ENCODE measurements around the gene UIMC1.

UIMC1 gene

DNA sequence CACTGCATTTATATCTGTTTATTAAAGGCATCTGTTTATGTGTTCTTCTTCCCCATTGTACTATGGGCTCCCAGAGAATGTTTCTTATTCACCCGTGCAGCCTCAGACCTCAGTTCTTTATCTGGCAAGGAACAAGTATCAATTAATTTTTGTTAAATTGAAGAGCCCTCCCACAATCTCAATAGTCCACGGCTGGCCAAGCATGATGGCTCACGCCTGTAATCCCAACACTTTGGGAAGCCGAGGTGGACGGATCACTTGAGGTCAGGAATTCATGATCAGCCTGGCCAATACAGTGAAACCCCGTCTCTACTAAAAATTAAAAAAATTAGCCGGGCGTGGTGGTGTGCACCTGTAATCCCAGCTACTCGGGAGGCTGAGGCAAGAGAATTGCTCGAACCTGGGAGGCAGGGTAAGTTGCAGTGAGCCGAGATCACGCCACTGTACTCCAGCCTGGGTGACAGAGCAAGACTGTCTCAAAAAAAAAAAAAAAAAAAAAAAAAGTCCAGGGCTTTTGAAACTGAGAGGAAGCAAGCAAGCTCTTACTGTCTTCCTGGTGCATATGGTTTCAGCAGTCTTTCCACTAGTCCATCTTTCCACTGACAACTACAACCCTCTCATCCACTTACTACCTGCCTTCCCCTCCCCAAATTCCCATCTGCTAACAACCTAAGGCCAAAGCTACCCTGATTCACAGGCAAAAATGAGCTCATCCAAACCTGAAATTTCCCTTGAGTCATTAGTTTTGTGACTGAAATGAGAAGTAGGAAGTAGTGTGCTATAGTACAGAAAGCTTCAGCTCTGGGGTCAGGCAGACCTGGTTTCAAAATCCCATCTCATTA lies 105.1 kb downstream of the UIMC1 start:
- DNase-seq = no peak

DNA sequence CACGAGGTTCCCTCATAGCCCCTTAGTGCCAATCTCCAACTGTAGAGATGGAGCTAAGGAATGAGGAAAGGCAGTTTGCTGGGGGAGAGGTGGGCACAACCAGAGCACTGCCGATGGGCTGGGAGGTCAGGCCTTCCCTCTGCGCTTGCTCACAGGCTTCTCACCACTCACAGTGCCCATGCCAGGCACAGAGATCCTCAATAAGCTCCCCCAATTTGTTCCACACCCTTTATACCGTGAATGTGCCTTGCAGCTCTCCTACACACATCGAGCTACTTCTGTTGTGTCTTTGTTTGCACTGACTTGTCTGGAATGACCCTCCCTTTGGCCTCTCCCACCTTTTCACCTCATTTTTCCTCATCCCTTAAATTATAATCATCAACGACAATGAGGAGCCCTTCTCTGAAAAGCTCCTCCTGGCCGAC lies 105.8 kb downstream of the UIMC1 start:
- no peak for DNase-seq

DNA sequence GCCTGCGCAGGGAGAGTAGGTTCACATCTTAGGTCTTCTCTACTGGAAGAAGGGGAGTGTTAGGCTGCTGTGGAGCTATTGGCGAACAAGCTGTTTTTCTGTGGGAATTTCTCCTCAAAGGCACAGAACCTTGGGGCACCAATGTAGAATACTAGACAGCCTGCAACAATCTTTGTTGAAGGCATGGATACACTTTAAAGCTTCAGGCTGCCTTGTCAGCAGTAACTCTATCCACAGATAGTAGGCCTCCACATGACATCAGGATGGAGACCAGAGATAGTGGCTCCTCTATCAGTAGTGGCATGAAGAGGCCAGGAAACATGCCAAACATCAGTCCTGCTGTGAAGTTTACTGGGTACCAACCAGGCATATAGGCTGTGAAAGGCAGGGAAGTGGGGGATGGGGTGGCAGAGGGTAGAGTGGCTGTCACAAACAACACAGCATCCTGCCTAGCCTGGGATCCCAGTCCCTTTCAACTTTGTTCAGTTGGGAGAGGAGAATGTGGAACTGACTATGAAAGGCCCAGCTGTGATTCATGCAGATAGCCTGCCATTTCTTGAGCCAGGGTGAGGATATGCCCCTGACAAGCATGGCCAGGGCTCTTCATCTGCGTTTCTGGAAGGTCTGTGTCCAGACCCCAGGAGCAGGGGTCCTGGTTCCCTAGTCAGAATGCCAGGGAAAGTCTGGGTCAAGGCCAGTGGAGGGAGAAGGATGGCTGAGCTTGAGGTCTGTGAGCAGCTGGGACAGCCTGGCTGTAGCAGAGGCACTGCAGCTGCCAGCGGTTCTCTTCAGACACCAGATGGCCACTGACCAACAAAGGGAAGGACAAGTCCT lies 106.4 kb downstream of the UIMC1 start:
- no peak for DNase-seq

DNA sequence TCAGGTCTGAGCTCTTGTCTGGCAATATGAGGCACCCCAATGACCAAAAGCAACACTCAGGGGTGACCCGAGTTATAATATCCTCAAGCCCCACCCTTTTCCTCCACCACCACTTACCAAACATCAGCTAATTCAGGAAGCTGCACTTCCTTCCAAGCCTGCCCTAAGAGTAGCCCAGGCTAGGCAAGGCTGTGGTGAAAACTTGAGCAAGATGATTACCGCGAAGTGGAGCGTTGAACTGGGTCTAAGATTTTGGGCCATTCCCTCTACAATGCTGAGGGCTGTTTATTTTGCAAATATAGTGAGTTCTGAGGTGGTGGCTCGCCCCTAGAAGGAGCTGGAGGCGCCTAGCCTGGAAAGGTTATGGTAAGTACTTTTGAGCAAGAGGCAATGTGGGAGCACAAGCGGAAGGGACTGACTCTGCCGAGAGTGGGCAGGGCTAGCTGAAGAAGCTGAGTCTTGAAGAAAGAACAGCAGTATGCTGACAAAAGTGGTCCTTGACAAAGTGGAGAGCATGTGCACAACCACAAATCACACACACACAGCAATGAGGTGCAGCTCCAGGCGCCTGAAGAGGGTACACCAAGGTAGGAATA lies 107.2 kb downstream of the UIMC1 start, which contains the start of gene HK3:
HK3 (minus strand) TSS at position 51 of the 596 bp plus-strand sequence. CDS start 3,187 bp downstream, outside the sequence.
- no peak for DNase-seq

DNA sequence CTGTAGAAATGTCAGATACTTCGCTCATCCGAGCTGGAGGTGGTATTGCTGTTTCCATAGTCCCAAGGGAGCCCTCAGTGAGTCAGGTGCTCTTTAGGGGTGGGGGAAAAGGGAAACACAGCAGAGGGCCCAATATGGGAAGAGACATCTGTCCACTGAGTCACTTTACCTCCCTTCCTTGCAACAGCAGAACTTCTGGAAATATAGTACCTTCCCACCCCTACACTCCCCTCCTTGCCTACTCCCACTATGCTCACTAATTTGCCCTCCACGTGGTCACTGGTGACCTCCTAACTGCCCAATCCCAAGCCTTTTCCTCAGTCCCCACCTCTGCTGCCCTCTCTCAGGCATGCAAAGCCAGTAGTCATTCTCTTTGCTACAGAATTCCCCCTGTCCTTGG lies 109.3 kb downstream of the UIMC1 start:
- DNase-seq = no peak

DNA sequence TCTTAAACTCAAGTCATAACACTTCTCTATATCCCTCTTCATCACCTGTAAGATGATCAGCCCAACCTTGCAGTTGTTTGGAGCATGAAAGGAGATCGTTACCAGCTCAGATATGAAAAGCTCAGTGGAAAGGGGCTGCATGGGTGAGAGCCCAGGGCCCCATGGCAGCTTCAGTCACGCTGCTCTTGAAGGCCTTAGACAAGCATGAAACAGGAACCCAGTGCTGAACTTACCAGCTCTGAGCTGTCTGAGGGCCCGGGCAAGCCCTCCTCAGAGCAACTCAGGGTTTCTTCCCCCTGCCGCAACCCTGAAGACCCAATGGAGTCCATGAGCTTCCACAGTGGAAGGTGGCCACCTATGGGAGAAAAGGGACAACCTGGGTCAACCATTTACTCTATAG lies 110.7 kb downstream of the UIMC1 start:
- no peak for DNase-seq

DNA sequence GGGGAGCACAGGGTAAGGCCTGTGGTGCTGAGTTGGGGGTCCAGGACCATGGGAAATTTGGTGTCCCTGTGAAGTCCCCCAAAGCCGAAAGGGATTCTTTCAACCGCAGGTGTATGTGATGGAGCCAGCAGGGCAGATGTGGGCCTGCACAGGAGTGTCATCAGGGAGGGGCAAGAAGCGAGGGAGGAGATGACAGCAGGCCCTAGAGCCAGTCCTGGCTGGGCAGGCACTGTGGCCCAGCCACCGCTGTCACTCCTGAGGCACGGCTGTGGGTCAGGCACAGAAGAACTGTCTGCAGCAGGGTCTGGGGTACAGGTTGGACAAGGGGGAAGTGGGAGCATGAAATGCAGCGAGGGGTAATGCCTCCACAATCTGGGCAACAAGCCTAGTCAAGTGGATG lies 112.3 kb downstream of the UIMC1 start:
- no peak for DNase-seq

DNA sequence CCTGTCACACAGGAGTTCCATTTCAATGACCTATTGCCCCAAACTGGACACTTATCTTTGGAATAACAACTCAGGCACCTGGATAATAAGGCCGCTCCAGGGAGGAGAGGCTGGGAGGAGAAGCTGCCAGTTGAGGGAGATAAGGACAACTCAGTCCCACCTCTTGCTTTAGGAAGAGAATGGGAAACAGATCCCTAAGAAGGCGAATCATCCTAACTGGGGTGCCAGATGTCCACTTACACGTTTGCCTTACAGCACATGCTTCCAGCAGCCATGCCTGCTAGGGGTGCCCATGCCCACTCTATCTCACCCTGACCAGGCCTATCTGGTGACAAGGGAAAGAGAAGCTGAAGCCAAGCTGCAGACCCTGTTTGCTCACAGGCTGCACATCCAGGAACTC lies 113.9 kb downstream of the UIMC1 start:
- no peak for DNase-seq

DNA sequence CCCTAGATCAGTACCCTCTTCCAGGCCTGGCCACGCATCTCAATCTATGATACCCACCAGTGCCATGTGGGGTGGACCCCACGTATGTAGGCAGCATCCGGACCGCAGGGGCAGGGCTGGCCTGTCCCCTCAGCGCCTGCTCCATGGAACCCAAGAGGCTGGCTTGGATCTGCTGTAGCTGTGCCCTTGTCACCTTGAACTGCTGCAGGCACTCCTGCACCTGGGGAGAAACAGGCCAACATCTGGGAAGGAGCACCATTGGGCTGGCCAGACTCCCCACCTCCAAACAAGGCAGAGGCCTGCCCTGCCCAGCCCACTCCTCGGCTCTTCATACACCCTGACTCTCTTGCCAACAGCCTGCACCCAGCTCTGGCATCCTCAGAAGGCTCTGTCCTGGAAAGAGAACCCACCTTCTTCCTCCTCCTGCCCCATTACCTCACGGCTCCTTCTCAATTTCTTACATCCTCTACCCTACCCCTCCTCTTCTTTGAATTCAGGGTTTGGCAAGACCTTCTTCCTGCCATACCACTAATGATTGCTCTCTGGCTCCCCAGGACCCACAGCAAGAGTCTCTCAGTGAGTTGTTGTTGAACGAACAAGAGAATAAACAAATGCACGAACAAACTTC lies 115.1 kb downstream of the UIMC1 start:
- DNase-seq = no peak

DNA sequence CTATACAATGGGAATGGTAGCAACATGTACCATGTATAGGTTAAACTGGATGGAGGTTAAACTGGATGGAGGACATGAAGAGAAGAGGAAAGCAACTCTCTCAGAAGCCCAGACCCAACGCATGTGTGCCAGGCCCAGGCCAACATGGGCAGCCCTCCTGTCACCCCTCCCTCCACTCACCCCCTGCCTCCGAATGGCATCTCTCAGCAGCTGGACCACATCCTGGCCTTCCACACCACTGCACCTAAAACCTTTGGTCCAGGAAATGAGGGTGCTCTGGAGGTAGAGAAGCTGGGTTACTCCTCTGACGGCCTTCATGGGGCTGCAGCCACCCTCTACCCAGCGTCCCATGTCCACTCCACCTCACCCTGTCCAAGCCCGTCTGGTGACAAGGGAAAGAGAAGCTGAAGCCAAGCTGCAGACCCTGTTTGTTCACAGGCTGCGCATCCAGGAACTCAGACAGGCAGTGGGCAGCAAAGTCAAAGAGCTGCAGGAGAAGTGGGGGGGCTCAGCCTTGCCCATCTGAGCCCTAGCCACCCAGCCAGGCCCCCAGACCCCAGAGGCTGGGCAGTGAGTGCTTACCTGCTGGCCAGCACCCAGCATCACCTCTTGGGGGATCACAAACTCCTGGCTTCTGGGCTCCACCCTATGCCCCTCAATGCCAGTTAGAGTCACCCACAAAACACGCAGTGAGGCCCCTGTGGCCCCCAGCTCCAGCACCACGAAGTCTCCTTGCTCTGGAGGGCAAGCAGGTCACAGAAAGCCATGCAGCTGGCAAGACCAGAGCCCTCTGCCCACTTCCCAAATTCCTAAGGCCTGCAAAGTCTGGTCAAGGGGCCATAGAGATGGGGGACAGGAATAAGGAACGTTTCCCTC lies 115.9 kb downstream of the UIMC1 start:
- no peak for DNase-seq

DNA sequence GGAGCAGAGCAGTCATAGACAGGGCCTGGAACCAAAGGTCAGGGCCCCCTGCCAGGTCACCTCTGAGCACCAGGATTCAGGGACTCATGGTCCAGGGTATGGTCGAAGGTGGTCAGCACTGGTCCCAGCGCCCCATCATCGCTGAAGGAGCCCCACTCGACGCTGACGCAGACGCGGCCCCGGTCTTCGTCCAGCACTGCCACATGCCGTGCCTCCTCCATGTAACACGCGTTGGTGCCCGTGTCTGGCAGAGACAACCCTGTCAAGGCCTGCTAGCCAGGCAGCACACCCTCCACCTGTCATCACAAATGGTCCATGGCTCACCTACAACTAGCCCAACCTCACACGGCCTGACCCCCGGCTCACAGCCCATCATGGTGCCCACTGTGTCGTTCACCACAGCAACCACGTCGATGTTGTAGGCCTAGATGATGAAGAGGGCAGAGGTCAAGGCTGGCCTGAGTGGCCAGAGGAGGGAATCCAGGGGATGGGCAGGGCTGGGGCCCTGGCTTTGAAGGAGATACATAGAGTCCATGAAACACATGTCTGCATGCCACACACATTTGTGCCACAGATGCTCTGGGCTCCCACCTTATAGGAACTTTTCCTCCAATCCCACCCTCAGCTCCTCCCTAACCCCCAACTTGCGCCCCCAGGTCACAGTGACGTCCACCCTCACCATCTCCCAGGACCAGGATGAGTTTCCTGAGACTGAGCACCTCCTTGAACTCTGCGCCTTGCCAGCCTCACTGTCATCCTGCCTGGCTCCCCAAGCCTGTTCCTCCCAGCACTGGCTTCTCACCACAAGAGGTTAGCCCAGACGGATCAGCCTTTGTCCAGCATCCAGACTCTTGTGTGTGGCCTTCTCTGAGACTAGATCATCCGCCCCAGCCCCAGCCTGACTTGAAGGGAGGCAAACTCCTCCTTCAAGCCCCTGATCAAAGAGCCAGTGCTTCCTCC lies 117.0 kb downstream of the UIMC1 start:
- DNase-seq = no peak

DNA sequence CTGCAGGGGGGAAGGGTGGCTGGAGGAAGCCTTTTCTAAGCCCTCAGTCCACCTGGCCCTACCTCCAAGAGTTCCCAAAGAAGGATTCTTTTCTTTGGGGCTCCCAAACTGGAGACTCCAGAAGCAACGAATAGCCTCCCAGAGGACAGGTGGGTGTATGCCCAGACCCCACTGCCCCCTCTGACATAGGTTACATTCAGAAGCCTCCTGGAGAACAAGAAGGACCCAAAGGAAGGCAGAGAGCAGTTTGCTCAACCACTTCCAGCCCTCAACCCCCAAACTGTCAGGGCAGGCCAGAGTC lies 117.8 kb downstream of the UIMC1 start:
- DNase-seq = no peak

DNA sequence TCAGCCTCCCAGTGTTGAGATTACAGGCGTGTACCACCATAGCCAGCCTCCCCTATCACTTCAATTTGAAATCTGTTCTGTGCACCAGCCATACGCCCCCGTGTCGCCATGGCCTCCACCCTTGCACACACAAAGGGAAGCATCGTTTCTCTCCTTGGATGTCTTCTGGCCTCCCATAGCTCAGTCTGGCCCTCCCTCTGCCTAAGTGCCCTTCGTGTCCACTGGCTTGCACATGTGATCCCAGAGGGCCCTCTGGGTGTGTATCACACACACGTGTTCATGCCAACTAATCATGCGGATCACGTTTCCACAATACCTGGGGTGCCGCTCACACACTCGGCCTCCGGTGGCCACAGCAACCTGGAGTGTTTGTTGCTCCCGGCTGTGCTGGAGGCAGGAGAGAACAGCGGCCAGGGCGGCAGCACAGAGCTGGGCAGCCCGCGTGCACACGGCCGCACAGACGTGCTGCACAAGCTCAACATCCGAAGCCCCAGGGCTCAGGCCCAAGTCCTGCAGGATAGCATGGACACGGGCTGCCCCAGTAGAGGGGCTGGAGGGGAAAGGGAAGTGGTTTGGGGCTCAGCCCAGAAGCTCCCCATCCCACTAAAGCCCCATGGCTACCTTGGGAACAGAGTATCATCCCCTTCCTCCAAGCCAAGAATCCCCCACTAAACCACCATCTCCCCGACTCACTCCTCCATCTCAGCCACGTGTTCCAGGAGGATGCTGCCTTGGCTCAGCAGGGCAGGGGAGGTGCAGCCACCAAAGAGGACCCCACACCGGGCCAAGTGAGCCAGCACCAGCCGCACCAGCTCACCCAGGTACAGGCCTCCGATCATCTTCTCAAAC lies 118.3 kb downstream of the UIMC1 start:
- DNase-seq = no peak

DNA sequence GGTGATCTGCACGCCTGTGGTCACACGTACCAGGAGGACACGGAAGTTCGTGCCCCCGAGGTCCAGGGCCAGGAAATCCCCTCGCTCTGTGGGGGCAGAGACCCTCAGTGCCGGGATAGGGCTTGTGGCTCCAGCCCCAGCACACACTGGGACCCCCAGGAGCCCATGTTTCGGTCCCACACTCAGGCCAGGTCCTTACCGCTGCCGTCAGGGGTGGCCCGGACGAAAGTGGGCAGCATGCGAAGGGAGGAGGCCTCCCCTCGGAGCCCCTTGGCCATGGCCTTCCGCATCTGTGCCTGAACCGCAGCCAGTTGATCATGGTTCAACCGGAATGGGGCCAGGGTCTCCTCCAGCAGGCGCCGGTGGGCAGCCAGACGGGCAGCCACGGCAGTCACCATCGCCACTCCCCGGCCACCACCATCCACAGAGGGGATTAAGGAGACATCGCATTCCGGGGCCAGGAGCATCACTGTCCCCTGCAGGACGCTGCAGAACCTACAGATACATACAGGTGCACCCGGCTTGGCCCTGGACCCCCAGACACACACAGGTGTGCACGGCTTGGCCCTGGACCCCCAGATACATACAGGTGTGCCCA lies 119.2 kb downstream of the UIMC1 start:
- DNase-seq = no peak

DNA sequence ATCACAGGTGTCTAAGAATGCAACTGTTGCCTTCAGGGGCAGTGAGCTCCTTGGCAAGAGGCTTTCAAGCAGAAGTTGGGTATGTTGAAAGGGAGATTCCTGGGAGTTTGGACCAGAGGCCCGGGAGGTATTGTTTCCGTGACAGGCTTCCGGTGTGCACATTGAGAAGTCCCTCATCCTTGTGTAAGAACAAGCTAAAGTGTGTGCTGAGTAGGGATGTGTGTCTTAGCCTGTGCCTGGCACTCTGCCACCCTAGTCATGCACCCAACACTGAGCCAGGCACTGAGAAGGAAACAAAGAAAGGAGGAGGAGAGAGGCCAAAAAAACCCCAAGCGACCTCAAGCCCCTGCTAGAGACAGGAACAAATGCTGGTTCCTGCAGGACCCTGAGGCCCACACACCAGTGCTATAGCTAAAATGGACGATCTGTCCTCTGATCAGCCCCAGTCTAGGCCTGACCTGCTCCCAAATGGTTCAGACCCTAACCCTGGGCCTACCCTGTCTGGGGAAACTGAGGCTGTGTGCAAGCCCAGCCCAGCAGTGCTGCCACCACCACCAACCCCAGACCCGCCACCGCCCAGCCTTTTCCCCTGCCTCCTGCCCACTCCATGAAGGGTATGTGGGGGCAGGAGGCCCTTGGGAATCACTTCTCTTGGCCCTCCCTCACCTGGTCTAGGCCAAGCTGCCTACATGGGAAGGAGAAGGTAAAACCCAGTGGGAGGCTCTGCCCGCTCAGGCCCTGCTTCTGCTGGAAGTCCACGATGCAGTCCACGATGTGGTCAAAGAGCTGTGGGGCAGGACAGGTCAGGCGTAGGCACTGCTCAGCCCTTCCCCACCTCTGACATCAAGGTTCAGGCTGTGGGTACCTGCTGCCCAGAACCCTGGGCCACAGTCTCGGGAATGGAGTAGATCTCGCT lies 120.0 kb downstream of the UIMC1 start:
- no peak for DNase-seq

DNA sequence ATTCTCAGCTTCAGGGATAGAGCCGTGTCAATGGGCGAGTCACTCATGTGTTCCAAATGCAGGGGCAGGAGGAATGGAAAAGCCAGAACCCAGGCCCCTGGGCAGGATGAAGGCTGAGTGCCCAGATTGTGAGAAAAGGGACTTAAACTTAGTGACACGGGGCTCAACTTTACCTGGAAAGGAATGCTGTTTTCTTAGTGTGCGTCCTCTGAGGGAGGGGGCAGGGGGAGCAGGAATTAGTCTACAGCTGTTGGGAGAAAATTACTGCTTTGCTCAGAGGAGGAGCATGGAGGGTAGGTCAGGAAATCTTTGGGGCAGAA lies 122.0 kb downstream of the UIMC1 start:
- DNase-seq = no peak

DNA sequence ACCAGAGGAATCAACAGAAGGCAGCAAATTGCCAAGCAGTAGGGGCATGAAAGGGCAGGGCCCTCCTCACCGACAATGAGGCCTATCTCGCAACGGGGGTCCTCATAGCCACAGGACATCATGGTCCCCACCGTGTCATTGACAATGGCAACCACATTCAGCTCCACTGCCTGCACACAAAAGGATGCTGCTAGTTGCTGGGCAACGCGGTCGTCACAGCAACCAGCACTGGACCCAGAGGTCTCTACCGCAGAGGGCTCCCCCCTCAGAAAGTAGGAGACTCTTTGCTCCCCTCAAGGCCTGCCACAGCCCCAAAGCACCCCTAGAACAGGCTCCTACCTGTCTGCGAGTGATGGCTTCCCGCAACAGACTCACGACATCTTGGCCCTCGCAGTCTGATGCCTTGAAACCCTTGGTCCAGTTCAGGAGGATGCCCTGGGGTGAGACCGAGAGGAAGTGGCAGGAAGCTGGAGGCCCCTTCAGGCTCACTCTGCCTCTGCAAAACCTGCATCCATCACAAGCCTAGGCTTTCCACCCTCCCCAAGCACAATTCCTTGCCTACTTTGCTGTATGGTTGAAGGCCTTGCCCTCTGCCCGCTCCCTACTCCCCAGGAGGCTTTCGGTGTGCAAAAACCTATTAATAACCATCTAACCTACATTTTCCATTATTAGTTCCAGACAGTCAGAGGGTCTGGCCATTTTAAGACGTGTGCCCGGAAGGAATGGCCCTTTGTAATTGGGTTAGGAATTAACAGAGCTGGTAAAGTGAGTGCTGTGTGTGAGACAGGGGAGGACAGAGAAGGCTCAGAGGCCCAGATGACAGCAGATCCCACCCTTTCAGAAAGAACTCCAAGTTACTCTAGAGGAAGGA lies 122.6 kb downstream of the UIMC1 start:
- DNase-seq = no peak

DNA sequence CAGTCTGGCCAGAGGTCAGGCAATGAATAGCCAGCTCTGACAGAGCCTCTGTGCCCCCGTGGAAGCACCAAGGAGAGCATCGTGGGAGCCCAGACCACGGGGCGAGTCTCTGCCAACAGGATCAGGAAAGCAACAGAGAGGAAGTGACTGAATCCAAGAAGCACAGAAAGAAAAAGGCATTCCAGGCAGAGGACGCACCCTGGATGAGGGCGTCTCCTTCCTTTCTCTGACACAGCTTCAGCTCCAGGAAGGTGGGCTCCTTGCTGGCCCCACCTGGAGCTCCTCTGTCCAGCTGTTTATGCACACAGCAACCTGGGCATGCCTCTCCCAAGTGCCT lies 124.0 kb downstream of the UIMC1 start:
- no peak for DNase-seq

Data from NCI-H446 treated with DMSO at 0.1 percent for 48 hours (cell line).